ENCODE measurements around the gene PPIL6.

The PPIL6 gene

GRCh38 chr6:109360281-109360680 is 80.1 kb downstream of the PPIL6 start:
- DNase-seq, result no peak

GRCh38 chr6:109359248-109359647 is 81.2 kb downstream of the PPIL6 start:
- DNase-seq, result no peak

- DNase-seq, result no peak
Observed at GRCh38 chr6:109358204-109358603, 82.2 kb downstream of the PPIL6 start.

- DNase-seq, result no peak
Observed at GRCh38 chr6:109356237-109356636, 84.2 kb downstream of the PPIL6 start.

GRCh38 chr6:109351231-109352130 is 88.9 kb downstream of the PPIL6 start:
- DNase-seq, result no peak

GRCh38 chr6:109349419-109349987 is 90.9 kb downstream of the PPIL6 start:
- DNase-seq, result no peak

- no peak for DNase-seq
Observed at GRCh38 chr6:109348226-109348625, 92.2 kb downstream of the PPIL6 start.

- no peak for DNase-seq
Observed at GRCh38 chr6:109347779-109348178, 92.6 kb downstream of the PPIL6 start.

GRCh38 chr6:109345986-109346385 is 94.4 kb downstream of the PPIL6 start:
- DNase-seq, result no peak

- no peak for DNase-seq
Observed at GRCh38 chr6:109344226-109344625, 96.2 kb downstream of the PPIL6 start.

GRCh38 chr6:109343518-109343917 is 96.9 kb downstream of the PPIL6 start:
- no peak for DNase-seq

- no peak for DNase-seq
Observed at GRCh38 chr6:109342911-109343310, 97.5 kb downstream of the PPIL6 start.

GRCh38 chr6:109342506-109342905 is 97.9 kb downstream of the PPIL6 start:
- no peak for DNase-seq

- DNase-seq, result no peak
Observed at GRCh38 chr6:109340811-109341210, 99.6 kb downstream of the PPIL6 start.

Measured in activated CD4-positive, alpha-beta T cell treated with anti-CD3 and anti-CD28 coated beads for 1 hour (primary cell).